ENCODE data around the gene NR2F1-AS1. TPM values are rescaled to one million over a fixed set of nuclear protein-coding genes. Genes with fewer than 3 reads are reported as not detected.

NR2F1-AS1 gene
- total and polyA plus RNA-seq, 2 of the 4 experiments (the other 2 are of a cell fraction): 12.5 to 12.8 TPM

GRCh38 chr5:93572608-93573353 is 8.2 kb downstream of the NR2F1-AS1 start:
- H3K4me1 ChIP-seq (ENCODE audit: control insufficient read depth, insufficient read depth, low read length): peaks cover 18% of the 10 kb centered on the region
- H3K56ac ChIP-seq (ENCODE audit: extremely low read depth, insufficient read depth, low read length): no peak overlapping the region
- H3K14ac ChIP-seq (replicated peaks; ENCODE audit: low read depth, low read length): no peak overlapping the region; the same call in 1 of the 2 replicates
- H2AK5ac ChIP-seq (ENCODE audit: low read depth, low read length): no peak overlapping the region
- 0 out of 2 replicates have a peak overlapping the region, but pooled peaks have one; percentile 4 for H3K23ac ChIP-seq (ENCODE audit: low read depth, low read length)
- peak overlapping the region; percentile 5; the same call in 1 of the 2 replicates for H2BK120ac ChIP-seq (ENCODE audit: low read depth, low read length)
- WGBS, 2 experiments (ENCODE audit: extremely low coverage in 2 of 2, insufficient read length in 1 of 2): 31% methylated on average over 8 of the region's 45 CpGs; no CpG with 5 or more reads in 1 of the 2 experiments
- no peaks in the 10 kb centered on the region for H3K9me3 ChIP-seq (ENCODE audit: control insufficient read depth, insufficient read depth, low read length)
- in situ Hi-C loops (cut with MboI; ENCODE audit: low sequenced_read_pairs) (loop anchor here (10.0 kb wide), 3 partner anchors 488 to 1028 kb away; no protein-coding TSS in a partner anchor), intact Hi-C loops (cut with micrococcal nuclease) (no loop called here), dilution Hi-C loops (cut with HindIII; ENCODE audit: low sequenced_read_pairs, unreplicated experiment) (no loop called here)
- peak overlapping the region; percentile 45; the same call in 1 of the 2 replicates for H4K5ac ChIP-seq (ENCODE audit: low read depth, low read length)
- H3K27me3 ChIP-seq (ENCODE audit: control insufficient read depth, insufficient read depth, low read length): no peaks in the 10 kb centered on the region
- no peaks in the 10 kb centered on the region for H3K9me1 ChIP-seq (ENCODE audit: insufficient read depth, low read length)
- BruUV-seq (replicated peaks): no TSS peak
- H3K4me2 ChIP-seq (ENCODE audit: low read depth, low read length): peak overlapping the region; percentile 60
- peak overlapping the region; percentile 3 for H3K4me3 ChIP-seq (ENCODE audit: insufficient read depth, low read depth, low read length)
- H2AK9ac ChIP-seq (replicated peaks; ENCODE audit: low read depth, low read length, poor library complexity): no peak overlapping the region
- no peaks in the 10 kb centered on the region for H4K20me1 ChIP-seq (ENCODE audit: insufficient read depth, low read length)
- H4K91ac ChIP-seq (ENCODE audit: insufficient read depth, low read depth, low read length): no peak overlapping the region
- H2BK15ac ChIP-seq (ENCODE audit: low read depth, low read length): no peak overlapping the region
- no peak overlapping the region; the same call in 1 of the 2 replicates for H3K18ac ChIP-seq (ENCODE audit: low read depth, low read length)
- ChIA-PET CTCF (interaction anchor here (0.5 kb wide), 1 partner anchor 898 kb away, joined by 3 read pairs; no protein-coding TSS in a partner anchor), POLR2A (ENCODE audit: unreplicated experiment) (no interaction called here)
- peak overlapping the region; percentile 56; the same call in 1 of the 2 replicates for H3K4ac ChIP-seq (ENCODE audit: low read depth, low read length)
- ATAC-seq (ENCODE audit: low read depth) (no peak), DNase-seq (no peak)
- peak overlapping the region; percentile 31 to 68; a peak in 1 of 4 replicates for H4K8ac ChIP-seq (ENCODE audit: low read depth in 2 of 2, low read length in 2 of 2)
- TF ChIP-seq RFX5 (IDR thresholded peaks at IDR 0.05; ENCODE audit: low read depth, low read length) (no peak), CTCF (conservative IDR thresholded peaks at IDR 0.05; ENCODE audit: low read depth, low read length) (no peak), RCOR1 (IDR thresholded peaks at IDR 0.05; ENCODE audit: insufficient replicate concordance, low read length) (no peak)
- peaks cover 26% of the 10 kb centered on the region for H3K36me3 ChIP-seq (ENCODE audit: control insufficient read depth, insufficient read depth, low read length)
- peaks cover 29 to 62% of the 10 kb centered on the region in 2 experiments for H3K79me1 ChIP-seq (ENCODE audit: low read depth in 1 of 2, low read length in 2 of 2)
- H2BK5ac ChIP-seq (ENCODE audit: low read depth, low read length, poor library complexity, severe bottlenecking): no peak overlapping the region
- H2BK20ac ChIP-seq (ENCODE audit: low read depth, low read length): no peak overlapping the region
- peak overlapping the region; percentile 25; the same call in 1 of the 2 replicates for H3K9ac ChIP-seq (ENCODE audit: low read depth, low read length)
- peak overlapping the region; percentile 11 for H2AFZ ChIP-seq (replicated peaks; ENCODE audit: low read length, poor library complexity)
- peak overlapping the region; percentile 22; the same call in 1 of the 2 replicates for H3K27ac ChIP-seq (ENCODE audit: insufficient read depth, low read length)

Measured in IMR-90 (cell line).